ENCODE measurements around the gene CDH13. TPM values are rescaled to one million over a fixed set of nuclear protein-coding genes. Genes with fewer than 3 reads are reported as not detected.

The CDH13 gene
- total RNA-seq, 1 experiment from 2014 or later = 49.3 TPM

GRCh38 chr16:83837566-83837965 lies 1210.8 kb downstream of the CDH13 start:
- no peak overlapping the region for H3K27ac Mint-ChIP-seq (ENCODE audit: low read depth, unreplicated experiment)

GRCh38 chr16:83838151-83838550 lies 1211.4 kb downstream of the CDH13 start:
- POLR2A ChIA-PET = no interaction called here

More at GRCh38 chr16:83837566-83837965, 1210.8 kb downstream of the CDH13 start:
- Mint-ChIP-seq H3K36me3 (ENCODE audit: insufficient read depth, unreplicated experiment) (no peaks in the 10 kb centered on the region), H3K27me3 (ENCODE audit: insufficient read depth, unreplicated experiment) (peaks cover 12% of the 10 kb centered on the region), H3K4me3 (ENCODE audit: unreplicated experiment) (no peak overlapping the region), H3K9me3 (ENCODE audit: unreplicated experiment) (no peaks in the 10 kb centered on the region), H3K4me1 (ENCODE audit: insufficient read depth, unreplicated experiment) (peaks cover 4% of the 10 kb centered on the region)
- intact Hi-C loops (cut with micrococcal nuclease) = no loop called here
- CTCF ChIA-PET = interaction anchor here (2.0 kb wide), 1 partner anchor 11 kb away, joined by 7 read pairs; no protein-coding TSS in a partner anchor
- BruUV-seq (replicated peaks) = no TSS peak
- POLR2A ChIA-PET = interaction anchor here (1.1 kb wide), 1 partner anchor 10 kb away, joined by 5 read pairs; no protein-coding TSS in a partner anchor
- DNase-seq (ENCODE audit: unreplicated experiment) = no peak
- no peak for TF ChIP-seq CTCF (IDR thresholded peaks at IDR 0.05; ENCODE audit: unreplicated experiment)

GRCh38 chr16:83839561-83839960 lies 1212.8 kb downstream of the CDH13 start:
- intact Hi-C loops (cut with micrococcal nuclease) = no loop called here
- DNase-seq (ENCODE audit: unreplicated experiment) = no peak
- ChIA-PET POLR2A (no interaction called here), CTCF (no interaction called here)
- TF ChIP-seq CTCF (IDR thresholded peaks at IDR 0.05; ENCODE audit: unreplicated experiment) = no peak
- H3K36me3 Mint-ChIP-seq (ENCODE audit: insufficient read depth, unreplicated experiment) = no peaks in the 10 kb centered on the region
- H3K27ac Mint-ChIP-seq (ENCODE audit: low read depth, unreplicated experiment) = no peak overlapping the region
- peaks cover 4% of the 10 kb centered on the region for H3K4me1 Mint-ChIP-seq (ENCODE audit: insufficient read depth, unreplicated experiment)
- H3K9me3 Mint-ChIP-seq (ENCODE audit: unreplicated experiment) = no peaks in the 10 kb centered on the region
- peaks cover 12% of the 10 kb centered on the region for H3K27me3 Mint-ChIP-seq (ENCODE audit: insufficient read depth, unreplicated experiment)
- no TSS peak for BruUV-seq (replicated peaks)
- no peak overlapping the region for H3K4me3 Mint-ChIP-seq (ENCODE audit: unreplicated experiment)

More at GRCh38 chr16:83838151-83838550, 1211.4 kb downstream of the CDH13 start:
- Mint-ChIP-seq H3K27ac (ENCODE audit: low read depth, unreplicated experiment) (no peak overlapping the region), H3K4me3 (ENCODE audit: unreplicated experiment) (no peak overlapping the region), H3K9me3 (ENCODE audit: unreplicated experiment) (no peaks in the 10 kb centered on the region), H3K4me1 (ENCODE audit: insufficient read depth, unreplicated experiment) (peaks cover 4% of the 10 kb centered on the region), H3K36me3 (ENCODE audit: insufficient read depth, unreplicated experiment) (no peaks in the 10 kb centered on the region), H3K27me3 (ENCODE audit: insufficient read depth, unreplicated experiment) (peaks cover 12% of the 10 kb centered on the region)
- intact Hi-C loops (cut with micrococcal nuclease) = no loop called here
- CTCF ChIA-PET = interaction anchor here (2.0 kb wide), 1 partner anchor 11 kb away, joined by 7 read pairs; no protein-coding TSS in a partner anchor
- no peak for DNase-seq (ENCODE audit: unreplicated experiment)
- TF ChIP-seq CTCF (IDR thresholded peaks at IDR 0.05; ENCODE audit: unreplicated experiment) = no peak
- no TSS peak for BruUV-seq (replicated peaks)

- no peaks in the 10 kb centered on the region for H3K36me3 Mint-ChIP-seq (ENCODE audit: insufficient read depth, unreplicated experiment)
- no peak for DNase-seq (ENCODE audit: unreplicated experiment)
- TF ChIP-seq CTCF (IDR thresholded peaks at IDR 0.05; ENCODE audit: unreplicated experiment) = no peak
- intact Hi-C loops (cut with micrococcal nuclease) = no loop called here
- H3K9me3 Mint-ChIP-seq (ENCODE audit: unreplicated experiment) = no peaks in the 10 kb centered on the region
- peaks cover 4% of the 10 kb centered on the region for H3K4me1 Mint-ChIP-seq (ENCODE audit: insufficient read depth, unreplicated experiment)
- POLR2A ChIA-PET = no interaction called here
- H3K27me3 Mint-ChIP-seq (ENCODE audit: insufficient read depth, unreplicated experiment) = peaks cover 12% of the 10 kb centered on the region
- no peak overlapping the region for H3K4me3 Mint-ChIP-seq (ENCODE audit: unreplicated experiment)
- H3K27ac Mint-ChIP-seq (ENCODE audit: low read depth, unreplicated experiment) = no peak overlapping the region
- BruUV-seq (replicated peaks) = no TSS peak
- CTCF ChIA-PET = no interaction called here
Measured at GRCh38 chr16:83840060-83840617, 1213.4 kb downstream of the CDH13 start.

Measured in MCF 10A (cell line).